Measurements from ENCODE around the gene GLRX. TPM values are rescaled to one million over a fixed set of nuclear protein-coding genes. Genes with fewer than 3 reads are reported as not detected.

GLRX gene
- total RNA-seq, 1 donor from 2014 or later: 17.3 TPM

Other genes with a start within 250 kb of the GLRX start
- 0.33 and 0.56 TPM in 2 replicates for gene GPR150, start 202.6 kb downstream of the GLRX start, total RNA-seq
- 4.0 and 4.2 TPM in 2 replicates for gene RFESD, start 175.9 kb downstream of the GLRX start, total RNA-seq
- gene SPATA9, start 139.7 kb downstream of the GLRX start, total RNA-seq: not detected in 2 replicates
- 0.37 and 0.45 TPM in 2 replicates for gene RHOBTB3, start 91.4 kb downstream of the GLRX start, total RNA-seq
- gene ELL2, start 139.1 kb upstream of the GLRX start, total RNA-seq: 103 and 111 TPM in 2 replicates